Medulla oblongata (tissue), 1 donor: ENCODE results near the gene ITPK1.
A peak's percentile ranks its signal among the peaks of the same experiment; 100 is the strongest.
"Not testable (repeated sequence)": the region's sequence is repeated elsewhere in the genome, so short reads cannot be mapped to it uniquely, and the experiment has no call there.

ENCODE experiments used
- DNase-seq: peaks from one replicate; pipeline ENCODE4 v3.0.0-alpha.2; 2015; ENCODE audit errors: extremely low spot score

Gene ITPK1

DNA sequence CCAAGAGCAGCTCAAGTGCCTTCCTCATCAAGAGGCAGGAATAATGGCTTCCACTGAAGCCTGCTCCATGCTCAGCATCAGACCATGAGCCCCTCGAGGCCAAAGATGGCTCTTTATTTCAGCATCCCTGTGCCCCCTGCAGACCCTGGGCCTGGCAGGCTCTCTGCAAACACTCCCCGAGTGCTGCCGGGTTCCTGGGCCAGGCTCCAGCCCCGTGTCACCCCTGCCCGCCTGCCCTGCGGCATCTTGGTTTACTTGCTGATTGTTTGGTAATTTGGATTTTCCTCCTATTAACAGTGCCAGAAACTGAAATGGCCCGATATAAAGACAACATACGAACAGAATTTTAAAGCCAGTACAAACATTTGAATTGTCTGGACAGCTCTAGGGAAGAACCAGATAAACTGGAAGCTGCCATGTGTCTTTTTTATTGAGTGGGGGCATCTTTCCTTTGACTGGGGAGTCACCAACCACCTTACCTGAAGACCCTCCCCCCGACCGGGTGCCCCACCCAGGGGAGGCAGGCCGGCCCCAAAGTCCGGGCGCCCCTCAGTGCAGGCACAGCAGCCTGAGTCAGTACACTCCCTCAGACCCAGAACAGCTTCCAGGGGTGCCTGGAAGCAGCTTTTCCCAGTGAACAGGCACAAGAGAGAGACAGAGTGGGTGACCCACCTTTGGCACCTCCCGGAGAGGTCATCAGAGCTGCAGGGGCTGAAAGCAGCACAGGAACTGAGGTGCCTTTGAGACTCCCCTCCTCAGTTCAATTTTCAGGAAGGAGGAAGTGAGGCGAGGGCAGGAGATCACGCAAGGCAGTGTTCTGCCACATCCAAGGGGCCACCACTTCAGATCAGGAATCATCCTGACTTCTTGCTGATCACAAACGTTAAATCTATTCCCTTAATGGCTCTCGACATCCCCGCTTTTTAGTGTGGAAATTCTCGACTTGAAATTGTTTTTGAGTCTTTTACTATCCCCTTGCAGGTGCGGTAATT is 30.6 kb downstream of the ITPK1 start:
- no peak for DNase-seq

DNA sequence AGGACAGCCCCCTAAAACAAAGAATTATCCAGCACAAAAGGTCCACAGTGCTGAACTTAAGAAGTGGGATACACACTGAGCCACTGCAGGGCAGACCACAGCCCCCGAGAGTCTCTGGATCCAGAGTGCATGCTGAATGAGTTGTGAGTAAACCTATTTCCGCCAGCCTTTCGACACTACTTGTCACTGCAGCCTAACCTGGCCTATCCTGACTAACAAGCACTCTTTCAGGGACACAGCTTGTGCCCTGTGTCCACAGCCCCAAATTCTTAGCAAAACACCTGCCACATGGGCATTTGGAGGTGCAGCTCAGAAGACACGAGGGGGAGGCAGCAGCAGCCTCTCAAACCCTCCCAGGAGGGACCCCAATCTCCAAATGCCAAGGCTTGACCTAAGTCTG is 31.3 kb downstream of the ITPK1 start:
- DNase-seq: no peak

DNA sequence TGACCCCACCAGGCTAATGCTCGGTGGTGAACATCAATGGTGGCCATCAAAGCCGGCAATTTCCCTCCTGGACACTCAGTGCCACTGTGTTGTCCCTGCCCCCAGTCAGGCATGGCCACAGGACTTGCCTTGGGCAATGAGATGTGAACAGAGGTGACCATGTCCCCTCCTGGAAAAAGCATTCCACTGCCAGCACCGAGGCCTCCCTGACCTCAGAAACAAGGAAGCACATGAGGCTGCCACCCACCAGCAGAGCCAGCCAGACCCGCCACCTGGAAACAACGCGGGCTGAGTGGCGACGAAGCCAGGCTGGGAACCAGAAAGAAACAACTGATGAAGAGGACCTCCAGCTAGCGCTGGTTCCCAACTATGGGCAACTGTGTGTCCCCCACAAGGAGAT is 31.8 kb downstream of the ITPK1 start:
- no peak for DNase-seq

DNA sequence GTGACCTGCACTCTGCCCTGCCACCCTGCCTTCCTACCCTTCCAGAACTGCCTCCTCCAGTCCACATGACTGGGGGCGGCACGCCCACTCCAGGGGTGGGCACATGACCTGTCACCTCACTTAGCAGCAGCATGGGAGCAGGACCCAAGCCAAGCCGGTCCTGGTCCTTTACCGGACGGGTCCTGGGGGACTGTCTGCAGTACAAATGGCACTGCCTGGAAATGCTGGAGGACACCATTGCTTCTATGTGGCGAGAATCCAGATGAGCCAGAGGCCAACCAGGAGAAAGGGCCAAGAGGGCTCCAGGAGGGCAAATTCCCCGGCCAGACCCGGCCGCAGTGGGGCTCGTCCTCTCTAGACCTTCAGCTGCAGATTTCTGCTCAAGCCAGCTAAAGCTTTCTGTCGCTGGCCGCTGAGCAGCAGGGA is 33.1 kb downstream of the ITPK1 start:
- no peak for DNase-seq

- no peak for DNase-seq
Observed at GRCh38 chr14:93081876-93082570, 33.7 kb downstream of the ITPK1 start.

GRCh38 chr14:93079865-93080403 is 35.8 kb downstream of the ITPK1 start:
- no peak for DNase-seq

- no peak for DNase-seq
Observed at GRCh38 chr14:93079321-93079720, 36.4 kb downstream of the ITPK1 start.

GRCh38 chr14:93078870-93079269 is 36.9 kb downstream of the ITPK1 start:
- DNase-seq: no peak

- no peak for DNase-seq
Observed at GRCh38 chr14:93076755-93077154, 39.0 kb downstream of the ITPK1 start.

DNA sequence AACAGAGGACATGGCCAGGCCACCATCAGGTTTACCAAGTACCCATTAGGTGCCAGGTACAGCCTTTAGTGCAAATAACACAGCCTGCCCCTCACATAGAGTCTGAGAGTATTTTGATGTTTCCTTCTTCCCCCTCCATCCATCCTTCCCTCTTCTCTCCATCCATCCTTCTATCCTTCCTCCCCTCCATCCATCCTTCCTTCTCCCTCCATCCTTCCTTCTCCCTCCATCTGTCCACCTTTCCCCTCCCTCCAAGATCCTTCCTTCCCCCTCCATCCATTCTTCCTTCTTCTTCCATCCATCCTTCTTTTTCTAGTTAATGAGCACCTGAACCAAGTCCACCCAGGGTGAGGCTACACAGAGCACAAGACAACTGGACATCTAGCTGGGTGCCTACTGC is 39.8 kb downstream of the ITPK1 start:
- DNase-seq: no peak

- peak; percentile 71 for DNase-seq
Observed at GRCh38 chr14:93073910-93074769, 41.6 kb downstream of the ITPK1 start.

GRCh38 chr14:93073358-93073707 is 42.4 kb downstream of the ITPK1 start:
- DNase-seq: peak; percentile 63

GRCh38 chr14:93072659-93073357 is 42.9 kb downstream of the ITPK1 start:
- DNase-seq: no peak

- no peak for DNase-seq
Observed at GRCh38 chr14:93068711-93069110, 47.0 kb downstream of the ITPK1 start.

- DNase-seq: no peak
Observed at GRCh38 chr14:93067088-93067487, 48.6 kb downstream of the ITPK1 start.

GRCh38 chr14:93065272-93065730 is 50.4 kb downstream of the ITPK1 start:
- DNase-seq: no peak

DNA sequence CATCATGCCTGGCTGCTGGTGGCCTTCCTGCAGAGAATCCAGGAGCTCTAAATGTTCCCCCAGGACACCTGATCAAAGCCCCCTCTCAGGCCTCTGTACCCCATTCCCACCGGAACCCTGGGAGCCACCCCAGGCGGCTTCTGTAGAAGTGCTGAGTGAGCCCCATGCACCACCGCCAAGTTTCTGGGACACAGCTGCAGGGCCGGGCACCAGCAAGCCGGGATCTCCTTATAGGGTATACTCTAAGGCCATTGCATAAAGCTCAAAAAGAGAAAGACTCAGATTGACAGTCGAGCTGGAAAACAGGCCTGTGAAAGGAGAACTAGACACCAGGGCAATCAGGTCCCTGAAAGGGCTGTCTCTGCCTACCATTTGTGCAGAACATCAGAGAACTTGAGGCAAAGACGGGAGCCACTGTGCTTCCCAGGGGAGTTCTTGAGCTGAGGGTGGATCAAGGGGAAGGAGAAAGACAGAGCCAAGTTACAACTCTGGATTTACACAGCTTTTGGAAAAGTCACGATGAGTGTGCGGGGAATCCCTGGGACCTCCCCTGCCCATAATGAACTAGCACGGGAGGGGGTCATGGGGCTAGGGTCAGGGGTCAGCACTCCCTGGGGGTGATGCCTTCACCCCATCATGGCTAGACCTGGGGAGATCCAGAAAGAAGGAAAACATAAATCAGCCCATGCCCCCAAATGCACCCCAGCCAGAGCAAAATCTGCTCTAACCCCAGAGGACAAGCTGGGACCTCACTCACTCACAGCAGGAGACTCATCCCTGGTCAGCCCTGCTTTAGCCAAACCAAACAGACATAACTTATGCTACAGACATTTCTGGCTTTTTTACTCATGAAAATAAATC is 51.1 kb downstream of the ITPK1 start:
- no peak for DNase-seq

- no peak for DNase-seq
Observed at GRCh38 chr14:93063393-93063792, 52.3 kb downstream of the ITPK1 start.

- no peak for DNase-seq
Observed at GRCh38 chr14:93062890-93063289, 52.8 kb downstream of the ITPK1 start.

DNA sequence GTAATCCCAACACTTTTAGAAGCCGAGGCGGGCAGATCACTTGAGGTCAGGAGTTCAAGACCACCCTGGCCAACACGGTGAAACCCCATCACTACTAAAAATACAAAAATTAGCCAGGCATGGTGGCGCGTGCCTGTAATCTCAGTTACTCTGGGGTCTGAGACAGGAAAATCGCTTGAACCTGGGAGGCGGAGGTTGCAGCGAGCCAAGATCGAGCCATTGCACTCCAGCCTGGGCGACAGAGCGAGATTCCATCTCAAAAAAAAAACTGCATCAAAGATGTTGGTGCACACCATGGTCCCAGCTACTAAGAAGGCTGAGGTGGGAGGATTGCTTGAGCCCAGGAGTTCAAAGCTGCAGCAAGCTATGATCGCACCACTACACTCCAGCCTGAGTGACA is 53.7 kb downstream of the ITPK1 start:
- not testable (repeated sequence) for DNase-seq
